K562 (cell line): ENCODE measurements around the gene MYCBPAP. TPM values are rescaled to one million over a fixed set of nuclear protein-coding genes. Genes with fewer than 3 reads are reported as not detected.

ENCODE experiments used
- ATAC-seq: fragments of 200-7000 bp; cut with Tn5 transposase; 3 replicates; pipeline ENCODE4 v1.9.1; 2020; ENCODE audit warnings: moderate library complexity
- BruUV-seq: library from RNA; stranded (reverse); fragments of 400-500 nt; replicated peaks from 2 replicates; lab custom pipeline; 2021; lab: Mats Ljungman, UMichigan
- CTCF ChIA-PET: fragments of 300-600 bp; formaldehyde crosslinking; extraction: SDS; loops from one replicate; lab custom pipeline; 2021; ENCODE audit warnings: low intra/inter-chr PET ratio; lab: Yijun Ruan, JAX
- POLR2A ChIA-PET: fragments of 300-600, 350-650 bp; sonication (Branson Sonifier 250); formaldehyde crosslinking; extraction: SDS; loops from one replicate; lab custom pipeline; 2021; ENCODE audit warnings: antibody characterized with exemption, inconsistent platforms; lab: Yijun Ruan, JAX
- DNase-seq, 4 experiments: peaks; one replicate each; pipeline versions ENCODE4 v3.0.0 to v3.0.0-alpha.2; 2011 to 2018; ENCODE audit warnings: low spot score in 3 of 4, mixed read lengths in 3 of 4; ENCODE audit errors: extremely low read depth in 1 of 4
- FAIRE-seq: peaks from 2 replicates; lab custom pipeline; 2011; peaks lifted over from hg19 to GRCh38; lab: Jason Lieb, UNC
- H2AFZ ChIP-seq: 2 replicates; pipeline ENCODE4 v1.6.0; 2011; ENCODE audit warnings: low read depth, low read length, control low read depth, inconsistent platforms
- H3K27ac ChIP-seq: fragments of 200-600 bp; 3 replicates; pipeline ENCODE4 v1.8.0; 2011; ENCODE audit warnings: low read depth, mild to moderate bottlenecking, control low read depth, inconsistent platforms, low read length, moderate library complexity, mixed read lengths; ENCODE audit errors: extremely low read depth
- H3K27me3 ChIP-seq, 2 experiments: fragments of 300-600 bp in 1 of 2; 2 replicates in 1 of 2; 3 replicates in 1 of 2; pipeline versions ENCODE4 v1.6.0 to v1.8.0; 2011; ENCODE audit warnings: inconsistent platforms in 2 of 2, low read length in 2 of 2, mild to moderate bottlenecking in 1 of 2, mixed read lengths in 1 of 2, moderate library complexity in 1 of 2; ENCODE audit not compliant: control insufficient read depth in 2 of 2, insufficient read depth in 2 of 2
- H3K36me3 ChIP-seq: fragments of 300-600 bp; 3 replicates; pipeline ENCODE4 v1.8.0; 2011; ENCODE audit warnings: mild to moderate bottlenecking, low read length, inconsistent platforms; ENCODE audit not compliant: control insufficient read depth, insufficient read depth
- H3K4me1 ChIP-seq, 2 experiments: fragments of 200-600 bp in 1 of 2; replicated peaks in 1 of 2; 2 replicates in 1 of 2; 3 replicates in 1 of 2; pipeline versions ENCODE4 v1.5.1 to v1.8.0; 2011; ENCODE audit warnings: inconsistent platforms in 2 of 2, low read length in 2 of 2, mild to moderate bottlenecking in 1 of 2, mixed read lengths in 1 of 2, moderate library complexity in 1 of 2; ENCODE audit not compliant: control insufficient read depth in 2 of 2, insufficient read depth in 2 of 2
- H3K4me2 ChIP-seq: 2 replicates; pipeline ENCODE4 v1.6.1; 2011; ENCODE audit warnings: low read length, control low read depth, inconsistent platforms, mixed read lengths; ENCODE audit not compliant: insufficient read depth
- H3K4me3 ChIP-seq: fragments of 200-600 bp; sonication (generic), shearing (Covaris generic); 2 replicates; pipeline ENCODE4 v1.5.1; 2016; ENCODE audit warnings: control low read depth, inconsistent platforms
- H3K79me2 ChIP-seq: fragments of 200-600 bp; 3 replicates; pipeline ENCODE4 v1.8.0; 2011; ENCODE audit warnings: low read length, inconsistent platforms; ENCODE audit not compliant: control insufficient read depth, insufficient read depth
- H3K9ac ChIP-seq, 2 experiments: 2 replicates each; pipeline versions ENCODE4 v1.6.0 to v1.6.1; 2011; ENCODE audit warnings: low read depth in 2 of 2, low read length in 2 of 2, control low read depth in 1 of 2, inconsistent platforms in 1 of 2, mild to moderate bottlenecking in 1 of 2, mixed read lengths in 1 of 2; ENCODE audit not compliant: insufficient read depth in 1 of 2
- H3K9me1 ChIP-seq: one replicate; pipeline ENCODE4 v1.6.0; 2011; ENCODE audit warnings: inconsistent platforms, mild to moderate bottlenecking, low read length, moderate library complexity; ENCODE audit not compliant: control insufficient read depth, insufficient read depth
- H3K9me3 ChIP-seq: replicated peaks from 2 replicates; pipeline ENCODE4 v1.5.1; 2011; ENCODE audit warnings: low read depth, low read length, inconsistent platforms; ENCODE audit not compliant: control insufficient read depth, insufficient read depth
- H4K20me1 ChIP-seq: replicated peaks from 2 replicates; pipeline ENCODE4 v1.6.1; 2011; ENCODE audit warnings: low read length, inconsistent platforms, mixed read lengths; ENCODE audit not compliant: control insufficient read depth, insufficient read depth
- CCAR2 ChIP-seq: fragments of 200-400 bp; formaldehyde crosslinking; IDR thresholded peaks from 2 replicates; pipeline ENCODE4 v1.6.1; 2017; ENCODE audit warnings: mild to moderate bottlenecking, low read depth, low read length
- CHD4 ChIP-seq: fragments of 200-600 bp; sonication (generic); IDR thresholded peaks from 3 replicates; pipeline ENCODE4 v1.6.1; 2012; ENCODE audit warnings: low read depth, mild to moderate bottlenecking, mixed read lengths, low read length, inconsistent platforms; ENCODE audit not compliant: insufficient read depth, insufficient replicate concordance, poor library complexity, severe bottlenecking
- IRF2 ChIP-seq: sonication (generic); formaldehyde crosslinking; IDR thresholded peaks from 2 replicates; pipeline ENCODE4 v1.8.1; 2022; ENCODE audit warnings: mild to moderate bottlenecking, missing genetic modification reagents
- KLF6 ChIP-seq: fragments of 250-450 bp; sonication (Bioruptor Pico); IDR thresholded peaks from 2 replicates; pipeline ENCODE4 v1.4.0; 2020; ENCODE audit warnings: mild to moderate bottlenecking, moderate library complexity, borderline replicate concordance
- ZFP36 ChIP-seq: fragments of 150-350 bp; IDR thresholded peaks from 2 replicates; pipeline ENCODE4 v1.6.1; 2018; ENCODE audit warnings: low read length, low read depth; ENCODE audit not compliant: partially characterized antibody
- ZKSCAN8 ChIP-seq: fragments of 200-800 bp; sonication (Bioruptor generic); IDR thresholded peaks from 2 replicates; pipeline ENCODE4 v1.6.1; 2016; ENCODE audit warnings: missing genetic modification characterization, missing compliant biosample characterization
- WGBS: fragments of 100-300 bp; shearing (Covaris generic); methylation state at CpG from one replicate; pipeline ENCODE4 v1.1.6; 2016; ENCODE audit warnings: low coverage, mixed read lengths; ENCODE audit not compliant: insufficient coverage; ENCODE audit errors: missing lambda C conversion rate; 5-methylcytosine and 5-hydroxymethylcytosine counted together
- in situ Hi-C: fragments of 300-500 bp; cut with MboI; formaldehyde crosslinking; loops from 4 replicates; pipeline ENCODE4 v1.15.0; 2018; ENCODE audit warnings: inconsistent platforms, mixed read lengths
- intact Hi-C: fragments of 100-400 bp; cut with micrococcal nuclease; formaldehyde crosslinking; loops from 2 replicates; pipeline ENCODE4 v1.14.2; 2022
- polyA plus RNA-seq, 8 experiments: library from polyadenylated mRNA; depleted of rRNA in 4 of 8; stranded (reverse) in 5 of 8; unstranded in 3 of 8; fragments of >200 nt; fragmentation: Nextera tagmentation in 2 of 8; fragmentation: Illumina TruSeq in 1 of 8; extraction: Ambion mirVana in 2 of 8; extraction: Trizol in 1 of 8; gene quantifications; 2 replicates each; pipeline versions ENCODE4 v1.2.1 to v1.2.3, GENCODE V29; 2011 to 2014; ENCODE audit warnings: inconsistent platforms in 1 of 8, missing spikeins in 1 of 8
- total RNA-seq, 7 experiments: library from RNA; depleted of rRNA in 6 of 7; stranded (reverse); fragments of >200 nt in 6 of 7; fragmentation: Illumina TruSeq in 2 of 7; extraction: Trizol in 2 of 7; gene quantifications; 2 replicates each; pipeline versions ENCODE4 v1.2.1 to v1.2.3, GENCODE V29; 2011 to 2021; ENCODE audit warnings: low replicate concordance in 1 of 7
- TF ChIP-seq, protein P1 (sequence below): fragments of 450-650 bp; formaldehyde crosslinking; conservative IDR thresholded peaks from 2 replicates; pipeline ENCODE4 v1.4.0; 2022; ENCODE audit warnings: mild to moderate bottlenecking, missing genetic modification characterization

MYCBPAP gene
- total and polyA plus RNA-seq, 9 of the 15 experiments (the other 6 are each of a cell fraction or from before 2014, with no cell fraction given) = not detected

DNA sequence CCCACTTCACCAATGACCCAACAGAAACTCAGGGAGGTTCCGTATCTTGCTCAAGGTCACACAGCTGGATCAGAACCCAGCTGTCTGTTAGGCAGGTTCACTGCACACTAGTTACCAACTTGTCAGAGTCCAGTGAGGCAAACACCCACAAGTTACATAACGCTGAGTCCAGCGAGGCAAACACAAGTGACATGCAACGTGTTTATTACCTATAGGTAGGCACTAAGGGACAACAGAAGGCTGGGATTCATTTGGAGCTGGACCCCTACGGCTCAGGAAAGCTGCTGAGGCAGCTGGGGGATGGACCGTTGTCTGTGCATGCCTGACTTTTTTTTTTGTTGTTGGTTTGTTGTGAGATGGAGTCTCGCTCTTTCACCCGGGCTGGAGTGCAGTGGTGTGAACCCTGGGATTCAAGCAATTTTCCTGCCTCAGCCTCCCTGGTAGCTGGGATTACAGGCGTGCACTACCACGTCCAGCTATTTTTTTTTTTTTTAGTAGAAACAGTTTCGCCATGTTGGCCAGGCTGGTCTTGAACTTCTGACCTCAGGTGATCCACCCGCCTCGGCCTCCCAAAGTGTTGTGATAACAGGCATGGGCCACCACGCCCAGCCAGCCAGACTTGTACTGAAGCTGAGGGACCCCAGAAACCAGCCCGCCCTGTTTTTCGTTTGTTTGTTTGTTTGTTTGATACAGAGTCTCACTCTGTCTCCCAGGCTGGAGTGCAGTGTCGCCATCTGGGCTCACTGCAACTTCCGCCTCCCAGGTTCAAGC is 31.5 kb upstream of the MYCBPAP start:
- ChIA-PET CTCF (no interaction called here), POLR2A (interaction anchor here (0.6 kb wide), 1 partner anchor 112 kb away, joined by 3 read pairs; no protein-coding TSS in a partner anchor)
- ATAC-seq (no peak), DNase-seq (no peak), FAIRE-seq (no peak)
- 0 out of 2 replicates have a peak overlapping the region, but pooled peaks have one; percentile 58 for H2AFZ ChIP-seq
- no peaks in the 10 kb centered on the region for H3K9me3 ChIP-seq
- TF ChIP-seq KLF6 (CRISPR knock-in tag) (no peak), IRF2 (no peak), ZFP36 (no peak), CCAR2 (no peak), ZKSCAN8 (no peak), CHD4 (no peak)
- TF ChIP-seq, protein P1, sequence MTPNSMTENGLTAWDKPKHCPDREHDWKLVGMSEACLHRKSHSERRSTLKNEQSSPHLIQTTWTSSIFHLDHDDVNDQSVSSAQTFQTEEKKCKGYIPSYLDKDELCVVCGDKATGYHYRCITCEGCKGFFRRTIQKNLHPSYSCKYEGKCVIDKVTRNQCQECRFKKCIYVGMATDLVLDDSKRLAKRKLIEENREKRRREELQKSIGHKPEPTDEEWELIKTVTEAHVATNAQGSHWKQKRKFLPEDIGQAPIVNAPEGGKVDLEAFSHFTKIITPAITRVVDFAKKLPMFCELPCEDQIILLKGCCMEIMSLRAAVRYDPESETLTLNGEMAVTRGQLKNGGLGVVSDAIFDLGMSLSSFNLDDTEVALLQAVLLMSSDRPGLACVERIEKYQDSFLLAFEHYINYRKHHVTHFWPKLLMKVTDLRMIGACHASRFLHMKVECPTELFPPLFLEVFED (CRISPR knock-in tag) = no peak
- peaks cover 11 to 27% of the 10 kb centered on the region in 2 experiments; a peak in 4 of 5 replicates for H3K4me1 ChIP-seq
- 0 out of 2 replicates have a peak, but pooled peaks cover 3% of the 10 kb centered on the region for H4K20me1 ChIP-seq
- H3K4me2 ChIP-seq = no peak overlapping the region
- no peak overlapping the region for H3K4me3 ChIP-seq
- BruUV-seq = no TSS peak
- WGBS = 50% methylated on average over 15 of the region's 18 CpGs
- intact Hi-C loops (loop anchor here (10.0 kb wide), 1 partner anchor 182 kb away; no protein-coding TSS in a partner anchor), in situ Hi-C loops (no loop called here)
- H3K9ac ChIP-seq = peak overlapping the region in 1 of 2 experiments; percentile 16; a peak in 1 of 4 replicates
- peaks cover 18% of the 10 kb centered on the region for H3K36me3 ChIP-seq
- H3K79me2 ChIP-seq = peaks cover 18% of the 10 kb centered on the region
- H3K27ac ChIP-seq = no peak overlapping the region
- H3K9me1 ChIP-seq = no peaks in the 10 kb centered on the region
- H3K27me3 ChIP-seq = peaks cover 5 to 21% of the 10 kb centered on the region in 2 experiments; a peak in 4 of 5 replicates
